Bronchial epithelial cell (primary cell): Measurements from ENCODE around the gene MTX2. TPM values are rescaled to one million over a fixed set of nuclear protein-coding genes. Genes with fewer than 3 reads are reported as not detected.
"Not testable (repeated sequence)": the region's sequence is repeated elsewhere in the genome, so short reads cannot be mapped to it uniquely, and the experiment has no call there.

Experiments
- DNase-seq: peaks from one replicate; pipeline ENCODE4 v3.0.0-alpha.2; 2010; ENCODE audit warnings: low read depth
- FAIRE-seq: peaks from 2 replicates; lab custom pipeline; 2011; peaks lifted over from hg19 to GRCh38; lab: Jason Lieb, UNC
- H3K27me3 ChIP-seq: 2 replicates; pipeline ENCODE4 v1.5.1; 2011; ENCODE audit warnings: low read length; ENCODE audit not compliant: control insufficient read depth, insufficient read depth
- H3K36me3 ChIP-seq: 2 replicates; pipeline ENCODE4 v1.5.1; 2011; ENCODE audit warnings: low read length; ENCODE audit not compliant: control insufficient read depth, insufficient read depth
- H3K4me3 ChIP-seq: 2 replicates; pipeline ENCODE4 v1.5.1; 2011; ENCODE audit warnings: mild to moderate bottlenecking, low read depth, low read length, control low read depth
- total RNA-seq: library from RNA; depleted of rRNA; stranded (reverse); fragments of >200 nt; gene quantifications from 2 replicates; pipeline ENCODE4 v1.2.1, GENCODE V29; 2014
- TF ChIP-seq, protein P1 (sequence below): IDR thresholded peaks from 2 replicates; pipeline ENCODE4 v1.5.1; 2011; ENCODE audit warnings: mild to moderate bottlenecking, moderate library complexity, low read length, control low read depth, inconsistent platforms; ENCODE audit not compliant: insufficient read depth, severe bottlenecking

The MTX2 gene
- total RNA-seq, 1 donor from 2014 or later, result 24.5 TPM

DNA sequence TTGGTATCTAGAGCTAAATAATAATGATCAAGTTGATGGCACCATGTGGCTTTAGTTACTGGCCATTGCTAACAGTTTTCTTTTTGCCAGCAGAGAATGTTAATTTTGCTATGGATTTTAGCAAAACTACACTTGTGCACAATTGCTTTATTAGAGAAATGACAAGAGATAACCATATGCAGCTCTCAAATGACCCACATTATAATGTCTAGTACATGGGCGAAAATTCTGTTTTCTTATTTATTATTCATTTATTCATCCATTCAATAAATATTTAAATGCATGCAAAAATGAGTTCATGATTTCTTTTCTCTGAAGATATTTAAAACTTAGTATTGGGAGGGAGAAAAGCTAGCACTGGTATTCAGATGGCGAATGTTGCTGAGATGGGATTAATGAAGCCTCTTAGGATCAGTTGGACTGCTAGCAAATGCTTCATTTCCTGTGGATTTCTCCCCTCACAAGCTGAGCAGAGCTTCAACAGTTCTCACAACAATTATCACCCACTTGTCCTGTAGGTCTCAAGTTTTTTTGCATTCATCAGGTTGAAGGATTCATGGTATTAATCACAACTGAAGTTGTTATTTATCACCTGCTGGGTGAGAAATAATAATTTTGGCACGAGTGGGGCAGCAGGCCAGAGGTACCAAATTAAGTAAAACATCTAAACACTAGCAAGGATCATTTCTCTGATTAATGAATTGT is 95.2 kb downstream of the MTX2 start:
- TF ChIP-seq, protein P1, sequence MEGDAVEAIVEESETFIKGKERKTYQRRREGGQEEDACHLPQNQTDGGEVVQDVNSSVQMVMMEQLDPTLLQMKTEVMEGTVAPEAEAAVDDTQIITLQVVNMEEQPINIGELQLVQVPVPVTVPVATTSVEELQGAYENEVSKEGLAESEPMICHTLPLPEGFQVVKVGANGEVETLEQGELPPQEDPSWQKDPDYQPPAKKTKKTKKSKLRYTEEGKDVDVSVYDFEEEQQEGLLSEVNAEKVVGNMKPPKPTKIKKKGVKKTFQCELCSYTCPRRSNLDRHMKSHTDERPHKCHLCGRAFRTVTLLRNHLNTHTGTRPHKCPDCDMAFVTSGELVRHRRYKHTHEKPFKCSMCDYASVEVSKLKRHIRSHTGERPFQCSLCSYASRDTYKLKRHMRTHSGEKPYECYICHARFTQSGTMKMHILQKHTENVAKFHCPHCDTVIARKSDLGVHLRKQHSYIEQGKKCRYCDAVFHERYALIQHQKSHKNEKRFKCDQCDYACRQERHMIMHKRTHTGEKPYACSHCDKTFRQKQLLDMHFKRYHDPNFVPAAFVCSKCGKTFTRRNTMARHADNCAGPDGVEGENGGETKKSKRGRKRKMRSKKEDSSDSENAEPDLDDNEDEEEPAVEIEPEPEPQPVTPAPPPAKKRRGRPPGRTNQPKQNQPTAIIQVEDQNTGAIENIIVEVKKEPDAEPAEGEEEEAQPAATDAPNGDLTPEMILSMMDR, result no peak
- DNase-seq, result no peak
- no peak for FAIRE-seq

DNA sequence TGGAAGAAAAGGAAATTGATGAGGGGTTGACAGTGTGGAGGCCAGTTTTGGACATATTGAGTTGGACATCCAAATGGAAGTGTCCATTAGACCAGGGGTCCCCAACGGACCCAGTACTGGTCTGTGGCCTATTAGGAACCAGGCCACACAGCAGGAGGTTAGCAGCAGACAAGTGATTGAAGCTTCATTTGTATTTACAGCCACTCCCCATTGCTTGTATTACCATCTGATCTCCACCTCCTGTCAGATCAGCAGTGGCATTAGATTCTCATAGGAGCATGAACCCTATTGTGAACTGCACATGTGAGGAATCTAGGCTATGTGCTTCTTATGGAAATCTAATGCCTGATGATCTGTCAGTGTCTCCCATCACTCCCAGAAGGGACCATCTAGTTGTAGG is 99.1 kb downstream of the MTX2 start:
- TF ChIP-seq, protein P1, result no peak
- Histone ChIP-seq H3K36me3 (no peaks in the 10 kb centered on the region), H3K27me3 (no peaks in the 10 kb centered on the region), H3K4me3 (no peak overlapping the region)
- DNase-seq (no peak), FAIRE-seq (no peak)

More for the DNA sequence above, 95.2 kb downstream of the MTX2 start:
- no peak overlapping the region for H3K4me3 ChIP-seq
- H3K27me3 ChIP-seq, result no peaks in the 10 kb centered on the region
- no peaks in the 10 kb centered on the region for H3K36me3 ChIP-seq

DNA sequence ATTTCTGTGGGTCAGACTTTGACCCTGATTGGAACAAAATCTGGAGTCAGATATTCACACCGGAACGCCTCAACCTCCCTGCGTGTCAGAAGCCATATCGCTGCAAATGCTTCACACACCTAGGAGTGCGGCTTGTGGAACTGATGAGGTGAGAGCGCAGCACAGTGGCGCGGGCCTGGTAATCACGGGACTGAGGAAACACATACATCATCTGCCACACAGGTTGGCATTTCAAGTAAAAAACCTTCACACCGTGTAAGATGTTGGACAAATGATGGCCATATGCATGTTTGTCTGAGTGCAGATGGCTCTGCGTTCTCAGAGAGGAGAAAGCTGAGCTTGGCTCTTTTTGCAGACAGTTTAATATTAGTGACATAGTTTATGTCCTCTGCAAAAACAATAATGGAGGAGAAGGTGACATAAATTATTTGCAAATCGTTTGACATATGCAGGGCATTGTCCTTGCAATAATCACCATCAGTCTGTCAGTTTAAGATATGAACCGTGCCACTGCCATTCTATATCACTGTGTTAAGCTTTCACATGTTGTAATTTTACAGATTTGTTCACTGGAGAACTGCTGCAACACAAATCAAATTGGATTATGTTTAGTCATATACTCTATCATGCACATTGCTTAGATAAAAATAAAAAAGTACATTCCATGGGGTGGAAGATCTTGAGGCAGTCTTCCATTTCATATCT is 101.4 kb downstream of the MTX2 start:
- Histone ChIP-seq H3K27me3 (no peaks in the 10 kb centered on the region), H3K36me3 (no peaks in the 10 kb centered on the region), H3K4me3 (no peak overlapping the region)
- FAIRE-seq, result no peak
- TF ChIP-seq, protein P1, result no peak
- no peak for DNase-seq

DNA sequence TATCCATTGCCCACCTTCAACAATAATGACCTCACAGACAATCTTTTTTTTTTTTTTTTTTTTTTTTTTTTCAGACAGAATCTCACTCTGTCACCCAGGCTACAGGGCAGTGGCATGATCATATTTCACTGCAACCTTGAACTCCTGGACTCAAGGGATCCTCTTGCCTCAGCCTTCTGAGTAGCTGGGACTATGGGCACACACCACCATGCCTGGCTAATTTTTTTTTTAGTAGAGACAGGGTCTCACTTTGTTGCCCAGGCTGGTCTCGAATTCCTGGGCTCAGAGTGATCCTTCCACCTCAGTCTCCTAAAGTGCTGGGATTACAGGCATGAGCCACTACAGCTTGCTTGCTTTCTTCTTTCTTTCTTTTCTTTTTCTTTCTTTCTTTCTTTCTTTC is 103.9 kb downstream of the MTX2 start:
- not testable (repeated sequence) for H3K4me3 ChIP-seq, H3K27me3 ChIP-seq, FAIRE-seq, DNase-seq, H3K36me3 ChIP-seq

DNA sequence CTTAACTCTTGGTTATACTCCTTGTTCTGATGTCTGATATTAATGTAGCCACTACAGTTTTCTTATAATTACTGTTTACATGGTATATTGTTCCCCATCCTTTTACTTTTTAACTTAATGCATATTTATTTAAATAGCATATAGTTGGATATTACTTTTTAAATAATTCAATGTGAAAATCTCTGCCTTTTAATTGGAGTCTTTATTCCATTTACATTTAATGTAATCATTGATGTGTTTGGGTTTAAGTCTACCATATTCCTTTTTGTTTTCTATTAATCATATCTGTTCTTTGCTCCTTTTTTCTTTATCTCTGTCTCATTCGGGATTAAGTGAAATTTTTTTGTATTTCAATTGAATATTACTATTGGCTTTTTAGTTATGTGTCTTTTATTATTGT is 109.1 kb downstream of the MTX2 start:
- no peaks in the 10 kb centered on the region for H3K27me3 ChIP-seq
- no peak for FAIRE-seq
- H3K36me3 ChIP-seq, result no peaks in the 10 kb centered on the region
- TF ChIP-seq, protein P1, result no peak
- H3K4me3 ChIP-seq, result no peak overlapping the region
- DNase-seq, result no peak

DNA sequence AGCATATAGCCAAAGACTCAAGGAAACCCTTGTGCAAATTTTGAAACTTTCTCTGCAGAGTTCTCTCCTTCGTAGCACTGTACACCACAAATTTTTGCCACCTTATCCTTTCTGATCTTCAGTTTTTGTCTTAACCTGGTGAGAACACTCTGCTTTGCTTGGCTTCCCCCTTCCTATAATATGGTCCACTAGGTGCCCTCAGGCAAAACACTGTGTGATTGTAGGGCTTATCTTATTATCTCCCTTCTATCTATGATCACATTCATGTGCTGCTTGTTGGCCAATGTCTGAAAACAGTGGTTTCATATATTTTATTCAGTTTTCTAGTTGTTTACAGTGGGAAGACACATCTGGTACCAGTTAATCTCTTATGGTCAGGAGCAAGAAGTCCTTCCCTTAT is 111.1 kb downstream of the MTX2 start:
- DNase-seq (no peak), FAIRE-seq (no peak)
- no peaks in the 10 kb centered on the region for H3K27me3 ChIP-seq
- TF ChIP-seq, protein P1, result no peak
- no peak overlapping the region for H3K4me3 ChIP-seq
- H3K36me3 ChIP-seq, result no peaks in the 10 kb centered on the region
